GM19035 (cell line): ENCODE data around the gene AFG1L.
"Not testable (repeated sequence)": the region's sequence is repeated elsewhere in the genome, so short reads cannot be mapped to it uniquely, and the experiment has no call there.

Experiments used
- ATAC-seq: cut with Tn5 transposase; IDR thresholded peaks from one replicate; pipeline ENCODE4 v1.9.1; 2021; ENCODE audit not compliant: unreplicated experiment

Gene AFG1L

GRCh38 chr6:108348655-108349349 lies 53.9 kb downstream of the AFG1L start:
- ATAC-seq, result peak; percentile 97

GRCh38 chr6:108350528-108350927 lies 55.7 kb downstream of the AFG1L start:
- ATAC-seq, result no peak

DNA sequence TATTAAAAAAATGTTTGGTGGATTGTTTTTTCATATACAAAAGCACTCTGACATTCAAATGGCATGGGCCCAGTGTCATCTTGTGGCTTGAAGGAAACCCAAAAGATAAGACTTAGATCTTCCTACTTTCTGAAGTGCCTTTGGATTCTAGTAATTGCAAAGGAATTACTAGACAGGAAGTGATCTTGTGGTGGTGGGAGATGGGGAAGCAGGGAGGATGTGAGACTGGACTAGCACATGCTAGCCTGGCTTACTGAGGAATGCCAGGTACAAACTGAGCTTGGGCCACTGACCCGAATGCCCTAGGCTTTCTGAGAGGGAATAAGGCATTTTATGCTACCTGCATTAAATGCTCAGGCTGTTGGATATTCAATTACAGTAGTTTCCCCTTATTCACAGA lies 59.0 kb downstream of the AFG1L start:
- no peak for ATAC-seq

- no peak for ATAC-seq
Measured at GRCh38 chr6:108355120-108355519, 60.3 kb downstream of the AFG1L start.

- no peak for ATAC-seq
Measured at GRCh38 chr6:108355890-108356289, 61.0 kb downstream of the AFG1L start.

DNA sequence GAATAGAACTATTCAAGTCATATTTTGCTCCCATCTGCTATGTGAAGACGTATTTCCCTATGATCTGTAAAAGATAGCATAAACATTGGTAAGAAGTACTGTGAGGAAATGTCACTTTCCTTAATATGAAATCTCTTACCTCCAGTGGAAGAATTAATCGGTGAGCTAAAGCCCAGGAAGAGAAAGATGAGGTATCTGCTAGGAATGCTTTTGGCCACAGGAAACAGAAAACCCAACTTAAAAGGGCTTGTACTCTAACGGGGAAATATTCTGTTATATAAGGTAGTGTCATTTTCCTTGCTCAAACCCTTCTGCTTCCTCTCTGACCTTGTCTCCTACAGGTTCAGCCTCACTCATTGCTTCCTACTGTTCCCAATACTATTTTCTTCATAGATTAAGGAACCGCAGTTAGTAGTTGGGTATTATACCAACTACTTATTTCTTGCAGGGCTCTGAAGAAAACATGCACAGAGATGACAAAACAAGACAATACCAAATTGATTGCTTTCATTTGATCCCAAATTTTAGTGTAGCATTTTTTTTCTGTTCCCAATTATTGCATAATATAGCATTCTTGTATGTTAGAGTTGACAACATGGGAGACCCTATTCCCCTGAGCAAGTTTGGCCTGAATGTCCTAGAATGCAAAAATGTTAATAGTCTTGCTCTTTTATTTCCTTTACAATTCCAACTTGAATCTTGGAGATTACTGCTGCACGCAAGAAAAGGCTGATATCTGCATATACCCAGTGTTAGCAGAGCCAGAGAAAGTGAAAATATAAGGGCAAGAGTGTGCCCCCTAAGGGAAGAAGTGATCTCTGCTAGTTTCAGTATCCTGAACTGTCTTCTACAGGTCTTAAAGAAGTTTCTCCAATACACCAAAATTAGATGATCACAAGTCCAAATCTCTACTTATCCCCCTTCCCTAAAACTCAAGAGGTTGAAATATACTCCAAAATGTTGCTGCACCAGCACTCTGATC lies 65.3 kb downstream of the AFG1L start:
- ATAC-seq, result no peak

- ATAC-seq, result no peak
Measured at GRCh38 chr6:108360919-108361311, 66.1 kb downstream of the AFG1L start.

- ATAC-seq, result no peak
Measured at GRCh38 chr6:108361312-108361932, 66.6 kb downstream of the AFG1L start.

- ATAC-seq, result no peak
Measured at GRCh38 chr6:108362455-108362854, 67.6 kb downstream of the AFG1L start.

DNA sequence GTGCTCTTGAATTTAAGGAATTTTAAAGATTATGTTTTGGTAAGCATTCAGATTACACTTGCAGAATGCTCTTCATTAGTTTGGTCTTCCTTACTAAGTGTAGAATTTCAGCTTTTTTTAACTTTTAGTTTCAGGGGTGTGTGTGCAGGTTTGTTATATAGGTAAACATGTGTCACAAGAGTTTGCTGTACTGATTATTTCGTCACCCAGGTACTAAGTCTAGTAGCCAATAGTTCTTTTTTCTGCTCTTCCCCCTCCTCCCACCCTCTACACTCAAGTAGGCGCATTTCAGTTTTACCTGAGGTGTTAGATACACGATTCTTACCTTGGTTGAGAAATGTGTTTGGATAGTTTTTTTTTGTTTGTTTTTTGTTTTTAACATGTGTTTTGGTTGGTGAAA lies 68.3 kb downstream of the AFG1L start:
- no peak for ATAC-seq

GRCh38 chr6:108363889-108364313 lies 69.0 kb downstream of the AFG1L start:
- ATAC-seq, result no peak

DNA sequence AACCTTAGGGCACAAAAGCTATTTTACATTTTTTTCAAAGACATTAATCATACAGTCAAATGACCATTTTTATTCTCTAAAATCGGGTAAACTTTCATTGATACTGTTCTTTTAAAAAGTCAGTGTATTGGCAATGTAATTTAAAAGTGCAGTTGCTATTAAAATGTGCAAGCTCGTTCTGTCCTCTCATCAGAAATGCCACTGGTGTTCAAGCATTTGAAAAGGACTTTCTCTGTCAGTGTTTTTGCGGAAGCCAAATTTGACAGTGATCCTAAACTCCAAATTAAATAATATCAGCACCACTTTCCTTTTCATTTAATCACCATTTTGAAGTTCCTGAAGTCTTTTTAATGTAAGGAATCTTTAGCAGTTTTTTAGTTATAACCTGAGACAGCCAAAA lies 69.6 kb downstream of the AFG1L start:
- ATAC-seq, result no peak

DNA sequence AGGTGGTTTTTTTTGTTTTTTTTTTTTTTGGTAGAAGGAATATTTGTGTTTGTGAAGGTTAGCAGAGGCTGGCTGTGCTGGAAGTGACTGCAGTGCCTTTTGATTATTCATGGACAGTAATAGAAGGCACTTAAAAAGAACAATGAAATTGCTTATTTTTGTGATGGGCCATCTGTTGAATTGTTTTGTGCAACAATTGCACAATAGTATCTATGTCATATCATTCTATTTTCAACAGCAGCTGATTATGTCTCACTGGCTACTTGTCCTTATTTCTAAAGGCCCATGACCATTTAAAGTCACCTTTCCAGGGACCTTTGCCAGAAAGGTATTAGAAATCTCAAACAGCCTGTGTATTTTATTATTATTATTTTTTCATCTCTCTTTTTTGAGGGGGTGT lies 70.6 kb downstream of the AFG1L start:
- ATAC-seq, result no peak

DNA sequence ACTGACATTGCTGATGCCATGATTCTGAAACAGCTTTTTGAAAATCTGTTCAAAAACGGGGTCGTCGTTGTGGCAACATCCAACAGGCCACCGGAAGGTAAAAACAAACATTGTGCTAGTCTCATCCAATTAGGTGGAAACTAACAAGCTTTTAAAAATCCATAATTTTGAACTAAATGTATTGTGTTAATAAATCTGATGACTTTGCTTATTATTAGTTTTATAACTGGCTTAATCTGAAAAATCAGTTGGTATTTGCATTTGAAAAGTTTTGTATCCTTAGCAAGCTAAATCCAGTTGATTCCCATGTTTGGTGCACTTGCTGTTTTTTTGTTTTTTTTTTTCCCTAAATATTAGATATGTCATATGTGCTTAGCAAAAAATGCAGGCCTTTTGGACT lies 71.4 kb downstream of the AFG1L start:
- no peak for ATAC-seq

DNA sequence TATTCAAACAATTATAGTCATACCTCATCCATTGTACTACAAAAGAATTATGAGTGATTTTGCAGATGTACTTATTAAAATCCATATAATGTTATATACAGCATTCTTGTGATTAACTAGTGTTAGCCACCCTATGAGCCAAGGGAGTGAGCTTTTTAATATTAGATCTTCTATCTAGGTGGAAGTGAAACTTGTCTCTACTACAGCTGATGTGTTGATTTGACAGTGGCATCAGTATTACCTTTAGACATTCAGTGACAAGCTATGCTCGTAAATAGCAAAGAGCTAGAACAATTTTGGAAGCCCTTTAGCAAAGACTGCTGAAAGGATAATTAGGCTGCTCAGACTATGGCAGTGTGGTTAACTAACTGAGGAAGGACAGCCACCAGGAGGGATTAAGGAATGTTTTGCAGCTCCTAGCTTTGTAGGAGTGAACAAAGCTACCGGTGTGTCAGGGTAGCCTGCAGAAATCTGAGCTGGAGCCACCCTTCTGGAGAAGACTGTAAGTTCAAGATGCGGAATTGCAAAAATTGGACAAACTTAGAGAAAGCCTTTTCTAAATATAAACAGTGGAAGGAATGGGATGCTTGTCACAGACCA lies 73.7 kb downstream of the AFG1L start:
- no peak for ATAC-seq

DNA sequence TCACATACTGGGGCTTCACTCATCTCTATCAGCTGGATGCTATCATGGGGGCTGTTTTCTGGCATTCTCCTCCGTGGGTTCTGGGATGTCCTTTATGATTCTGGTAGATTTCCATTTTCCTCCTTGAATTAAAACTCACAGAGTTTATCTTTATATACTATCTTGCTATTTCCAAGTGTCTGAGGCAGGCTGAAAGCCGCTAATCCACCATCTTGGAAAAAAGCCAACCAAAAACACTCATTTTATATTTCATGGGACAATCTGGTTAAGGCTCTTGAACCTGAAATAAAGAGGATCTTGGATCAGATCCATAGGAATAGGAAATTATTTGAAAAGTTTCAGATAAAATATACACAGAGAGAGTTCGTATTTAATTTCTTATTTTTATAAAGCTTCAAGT lies 86.0 kb downstream of the AFG1L start:
- ATAC-seq, result no peak

GRCh38 chr6:108383981-108384380 lies 89.1 kb downstream of the AFG1L start:
- ATAC-seq, result no peak

DNA sequence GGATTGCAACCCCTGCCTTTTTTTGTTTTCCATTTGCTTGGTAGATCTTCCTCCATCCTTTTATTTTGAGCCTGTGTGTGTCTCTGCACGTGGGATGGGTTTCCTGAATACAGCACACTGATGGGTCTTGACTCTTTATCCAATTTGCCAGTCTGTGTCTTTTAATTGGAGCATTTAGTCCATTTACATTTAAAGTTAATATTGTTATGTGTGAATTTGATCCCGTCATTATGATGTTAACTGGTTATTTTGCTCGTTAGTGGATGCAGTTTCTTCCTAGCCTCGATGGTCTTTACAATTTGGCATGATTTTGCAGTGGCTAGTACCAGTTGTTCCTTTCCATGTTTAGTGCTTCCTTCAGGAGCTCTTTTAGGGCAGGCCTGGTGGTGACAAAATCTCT lies 94.3 kb downstream of the AFG1L start:
- not testable (repeated sequence) for ATAC-seq

- no peak for ATAC-seq
Measured at GRCh38 chr6:108395297-108395696, 100.4 kb downstream of the AFG1L start.

- no peak for ATAC-seq
Measured at GRCh38 chr6:108403236-108403635, 108.4 kb downstream of the AFG1L start.

- ATAC-seq, result no peak
Measured at GRCh38 chr6:108406943-108407342, 112.1 kb downstream of the AFG1L start.
